ENCODE data around the gene SMIM24. TPM values are rescaled to one million over a fixed set of nuclear protein-coding genes. Genes with fewer than 3 reads are reported as not detected.

SMIM24 gene
- total RNA-seq, 1 donor from 2014 or later, result not detected

- no peaks in the 10 kb centered on the region for H3K27me3 Mint-ChIP-seq (ENCODE audit: unreplicated experiment)
- TF ChIP-seq CTCF (IDR thresholded peaks at IDR 0.05), result no peak
- peak overlapping the region; percentile 26 for H3K4me3 Mint-ChIP-seq (ENCODE audit: unreplicated experiment)
- peak overlapping the region; percentile 91 for H3K27ac Mint-ChIP-seq (ENCODE audit: unreplicated experiment)
- no peak for DNase-seq (ENCODE audit: extremely low spot score, unreplicated experiment)
- peaks cover 6% of the 10 kb centered on the region for H3K36me3 Mint-ChIP-seq (ENCODE audit: unreplicated experiment)
- H3K4me1 Mint-ChIP-seq (ENCODE audit: unreplicated experiment), result peaks cover 41% of the 10 kb centered on the region
- no peaks in the 10 kb centered on the region for H3K9me3 Mint-ChIP-seq (ENCODE audit: unreplicated experiment)
These were observed 21.0 kb downstream of the SMIM24 start for GRCh38 chr19:3459089-3459881.

- no peaks in the 10 kb centered on the region for H3K9me3 Mint-ChIP-seq (ENCODE audit: unreplicated experiment)
- peak overlapping the region; percentile 38 for H3K4me3 Mint-ChIP-seq (ENCODE audit: unreplicated experiment)
- peaks cover 6% of the 10 kb centered on the region for H3K36me3 Mint-ChIP-seq (ENCODE audit: unreplicated experiment)
- peak overlapping the region; percentile 91 for H3K27ac Mint-ChIP-seq (ENCODE audit: unreplicated experiment)
- DNase-seq (ENCODE audit: extremely low spot score, unreplicated experiment), result no peak
- no peak for TF ChIP-seq CTCF (IDR thresholded peaks at IDR 0.05)
- peaks cover 41% of the 10 kb centered on the region for H3K4me1 Mint-ChIP-seq (ENCODE audit: unreplicated experiment)
- H3K27me3 Mint-ChIP-seq (ENCODE audit: unreplicated experiment), result no peaks in the 10 kb centered on the region
These were observed 21.9 kb downstream of the SMIM24 start for GRCh38 chr19:3458229-3459088.

GRCh38 chr19:3457528-3458228 lies 22.6 kb downstream of the SMIM24 start:
- Mint-ChIP-seq H3K36me3 (ENCODE audit: unreplicated experiment) (peaks cover 8% of the 10 kb centered on the region), H3K4me3 (ENCODE audit: unreplicated experiment) (peak overlapping the region; percentile 18), H3K4me1 (ENCODE audit: unreplicated experiment) (peaks cover 39% of the 10 kb centered on the region), H3K27ac (ENCODE audit: unreplicated experiment) (peak overlapping the region; percentile 91), H3K27me3 (ENCODE audit: unreplicated experiment) (no peaks in the 10 kb centered on the region), H3K9me3 (ENCODE audit: unreplicated experiment) (no peaks in the 10 kb centered on the region)
- no peak for TF ChIP-seq CTCF (IDR thresholded peaks at IDR 0.05)
- no peak for DNase-seq (ENCODE audit: extremely low spot score, unreplicated experiment)

DNA sequence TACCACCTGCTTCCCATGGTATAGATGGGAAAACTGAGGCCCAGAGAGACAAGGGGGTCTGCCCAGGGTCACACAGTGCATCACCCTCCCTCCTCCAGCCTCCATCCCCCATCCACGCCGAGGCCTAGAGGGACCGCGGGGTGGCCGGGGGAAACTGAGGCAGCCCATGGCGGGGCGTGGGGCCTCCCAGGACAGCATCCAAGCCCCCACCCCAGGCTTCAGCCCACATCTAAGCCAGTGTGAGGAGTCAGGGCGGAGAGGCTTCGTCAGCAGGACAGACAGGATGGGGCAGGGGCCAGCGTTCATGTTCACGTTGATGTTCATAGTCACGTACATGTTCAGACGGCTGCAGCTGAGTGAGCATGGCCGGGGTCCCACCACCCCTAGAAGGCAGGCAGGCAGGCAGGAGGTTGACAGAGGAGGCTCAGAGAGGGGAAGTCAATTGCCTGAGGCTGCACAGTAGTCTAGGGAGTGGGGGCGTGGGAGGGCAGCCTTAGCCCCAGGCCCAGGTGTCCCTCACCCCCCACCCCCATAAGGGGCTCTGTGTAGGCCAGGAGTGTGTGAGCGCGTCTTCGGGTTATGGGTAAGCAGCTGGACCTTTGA lies 23.3 kb downstream of the SMIM24 start:
- no peaks in the 10 kb centered on the region for H3K27me3 Mint-ChIP-seq (ENCODE audit: unreplicated experiment)
- peak overlapping the region; percentile 91 for H3K27ac Mint-ChIP-seq (ENCODE audit: unreplicated experiment)
- H3K4me3 Mint-ChIP-seq (ENCODE audit: unreplicated experiment), result no peak overlapping the region
- peaks cover 39% of the 10 kb centered on the region for H3K4me1 Mint-ChIP-seq (ENCODE audit: unreplicated experiment)
- TF ChIP-seq CTCF (IDR thresholded peaks at IDR 0.05), result no peak
- peaks cover 8% of the 10 kb centered on the region for H3K36me3 Mint-ChIP-seq (ENCODE audit: unreplicated experiment)
- DNase-seq (ENCODE audit: extremely low spot score, unreplicated experiment), result no peak
- H3K9me3 Mint-ChIP-seq (ENCODE audit: unreplicated experiment), result no peaks in the 10 kb centered on the region

Measured in osteocyte (in vitro differentiated cells).